Body of pancreas (tissue), 4 donors: ENCODE measurements around the gene THSD7B. TPM values are rescaled to one million over a fixed set of nuclear protein-coding genes. Genes with fewer than 3 reads are reported as not detected.

Experiments used
- ATAC-seq: fragments of 150-250 bp; one replicate; pipeline ENCODE4 v1.9.1; 2016
- DNase-seq, 4 donors: peaks; one replicate each; pipeline ENCODE4 v3.0.0-alpha.2; 2019
- H3K27ac ChIP-seq, 4 donors: fragments of 200-600 bp; sonication (generic); 1 replicate in 3 of 4; 2 replicates in 1 of 4; pipeline versions ENCODE4 v1.5.1 to v1.6.1; 2016 to 2019; ENCODE audit warnings: mild to moderate bottlenecking in 1 of 4, mixed read lengths in 1 of 4, moderate library complexity in 1 of 4
- H3K27me3 ChIP-seq, 2 donors: fragments of 200-600 bp; sonication (generic); one replicate each; pipeline ENCODE4 v1.6.0; 2016; ENCODE audit warnings: mild to moderate bottlenecking in 1 of 2
- H3K36me3 ChIP-seq, 2 donors: fragments of 200-600 bp; sonication (generic); replicated peaks in 1 of 2; 2 replicates each; pipeline ENCODE4 v1.5.1; 2016; ENCODE audit warnings: low read depth in 2 of 2; ENCODE audit not compliant: insufficient read depth in 1 of 2
- H3K4me1 ChIP-seq: fragments of 200-600 bp; sonication (generic); one replicate; pipeline ENCODE4 v1.6.0; 2016
- H3K4me3 ChIP-seq, 2 donors: fragments of 200-600 bp; sonication (generic); 1 replicate in 1 of 2; 2 replicates in 1 of 2; pipeline ENCODE4 v1.5.1; 2016 to 2019
- H3K9me3 ChIP-seq, 3 donors: fragments of 200-600 bp; sonication (generic); 1 replicate in 2 of 3; 2 replicates in 1 of 3; pipeline ENCODE4 v1.5.1; 2016
- POLR2A ChIP-seq, 3 donors: fragments of 450-650 bp; IDR thresholded peaks; one replicate each; pipeline ENCODE4 v1.6.1; 2016; ENCODE audit warnings: antibody characterized with exemption in 3 of 3, mild to moderate bottlenecking in 2 of 3
- WGBS, 2 donors: methylation state at CpG; one replicate each; pipeline ENCODE4 v1.1.5; 2017; 5-methylcytosine and 5-hydroxymethylcytosine counted together
- intact Hi-C: fragments of 100-400 bp; cut with DNase I; formaldehyde crosslinking; loops from one replicate; pipeline ENCODE4 v1.15.1; 2023
- total RNA-seq, 2 donors: library from RNA; depleted of rRNA; stranded (reverse); fragments of >200 nt; gene quantifications; one replicate each; pipeline ENCODE4 v1.1.0, GENCODE V29; 2016
- TF ChIP-seq, protein P1 (sequence below), 7 experiments: fragments of 450-650 bp in 4 of 7; fragments of 200-600 bp in 3 of 7; sonication (generic) in 3 of 7; IDR thresholded peaks; one replicate each; pipeline ENCODE4 v1.5.1; 2016 to 2019; ENCODE audit warnings: antibody characterized with exemption in 7 of 7

The THSD7B gene
- total RNA-seq, 2 donors from 2014 or later = 0.26 to 0.33 TPM

- 38 to 46% methylated on average over 2 of the region's 2 CpGs for WGBS, 2 donors
- Histone ChIP-seq H3K9me3 (no peaks in the 10 kb centered on the region), H3K27me3 (no peaks in the 10 kb centered on the region), H3K36me3 (no peaks in the 10 kb centered on the region), H3K4me3 (no peak overlapping the region), H3K4me1 (no peaks in the 10 kb centered on the region), H3K27ac (no peak overlapping the region)
- intact Hi-C loops = no loop called here
- DNase-seq (no peak), ATAC-seq (no peak)
- TF ChIP-seq POLR2A (IDR thresholded peaks at IDR 0.05) = no peak
- TF ChIP-seq, protein P1, sequence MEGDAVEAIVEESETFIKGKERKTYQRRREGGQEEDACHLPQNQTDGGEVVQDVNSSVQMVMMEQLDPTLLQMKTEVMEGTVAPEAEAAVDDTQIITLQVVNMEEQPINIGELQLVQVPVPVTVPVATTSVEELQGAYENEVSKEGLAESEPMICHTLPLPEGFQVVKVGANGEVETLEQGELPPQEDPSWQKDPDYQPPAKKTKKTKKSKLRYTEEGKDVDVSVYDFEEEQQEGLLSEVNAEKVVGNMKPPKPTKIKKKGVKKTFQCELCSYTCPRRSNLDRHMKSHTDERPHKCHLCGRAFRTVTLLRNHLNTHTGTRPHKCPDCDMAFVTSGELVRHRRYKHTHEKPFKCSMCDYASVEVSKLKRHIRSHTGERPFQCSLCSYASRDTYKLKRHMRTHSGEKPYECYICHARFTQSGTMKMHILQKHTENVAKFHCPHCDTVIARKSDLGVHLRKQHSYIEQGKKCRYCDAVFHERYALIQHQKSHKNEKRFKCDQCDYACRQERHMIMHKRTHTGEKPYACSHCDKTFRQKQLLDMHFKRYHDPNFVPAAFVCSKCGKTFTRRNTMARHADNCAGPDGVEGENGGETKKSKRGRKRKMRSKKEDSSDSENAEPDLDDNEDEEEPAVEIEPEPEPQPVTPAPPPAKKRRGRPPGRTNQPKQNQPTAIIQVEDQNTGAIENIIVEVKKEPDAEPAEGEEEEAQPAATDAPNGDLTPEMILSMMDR (IDR thresholded peaks at IDR 0.05) = no peak
These were observed 689.5 kb downstream of the THSD7B start for GRCh38 chr2:137454886-137455285.

GRCh38 chr2:137467246-137467862 is 702.0 kb downstream of the THSD7B start:
- no peak overlapping the region for H3K27ac ChIP-seq
- ATAC-seq (peak; percentile 42), DNase-seq (peak; percentile 19 to 48 (median 25))
- no peaks in the 10 kb centered on the region for H3K4me1 ChIP-seq
- WGBS, 2 donors = 19 to 24% methylated on average over 3 of the region's 3 CpGs
- H3K36me3 ChIP-seq = no peaks in the 10 kb centered on the region
- no peak overlapping the region for H3K4me3 ChIP-seq
- no peaks in the 10 kb centered on the region for H3K9me3 ChIP-seq
- intact Hi-C loops = no loop called here
- H3K27me3 ChIP-seq = no peaks in the 10 kb centered on the region
- no peak for TF ChIP-seq POLR2A (IDR thresholded peaks at IDR 0.05)
- TF ChIP-seq, protein P1 (IDR thresholded peaks at IDR 0.05) = peak in 6 of 7 experiments; percentile 33 to 46 (median 40)

GRCh38 chr2:137493261-137493660 is 727.9 kb downstream of the THSD7B start:
- Histone ChIP-seq H3K9me3 (no peaks in the 10 kb centered on the region), H3K36me3 (no peaks in the 10 kb centered on the region), H3K4me1 (no peaks in the 10 kb centered on the region), H3K4me3 (no peak overlapping the region), H3K27me3 (peaks cover 0 to 3% of the 10 kb centered on the region in 2 donors), H3K27ac (no peak overlapping the region)
- intact Hi-C loops = no loop called here
- no peak for DNase-seq
- no peak for ATAC-seq
- WGBS, 2 donors = 32 to 46% methylated on average over 5 of the region's 5 CpGs
- TF ChIP-seq POLR2A (IDR thresholded peaks at IDR 0.05) = no peak
- TF ChIP-seq, protein P1 (IDR thresholded peaks at IDR 0.05) = no peak

DNA sequence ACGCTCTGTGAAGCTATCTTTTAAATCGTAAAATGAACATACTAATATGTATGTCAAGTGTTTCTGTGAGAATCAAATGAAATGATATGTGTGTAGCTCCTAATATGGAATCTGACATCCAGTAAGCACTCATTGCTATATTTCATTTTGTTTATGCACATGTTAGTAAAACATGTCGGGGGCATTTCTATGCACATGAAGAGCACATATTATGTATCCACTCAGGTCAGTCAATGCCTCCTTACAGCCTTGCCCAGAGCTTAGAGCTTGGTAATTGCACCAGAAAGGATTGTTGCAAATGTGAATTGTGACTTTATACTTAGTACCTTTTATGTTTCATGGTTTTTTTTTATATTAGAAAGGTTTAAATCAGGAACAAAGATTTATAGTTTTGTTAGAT is 735.3 kb downstream of the THSD7B start:
- Histone ChIP-seq H3K4me3 (no peak overlapping the region), H3K4me1 (no peaks in the 10 kb centered on the region), H3K27me3 (peaks cover 0 to 3% of the 10 kb centered on the region in 2 donors), H3K27ac (no peak overlapping the region), H3K9me3 (no peaks in the 10 kb centered on the region), H3K36me3 (no peaks in the 10 kb centered on the region)
- DNase-seq (no peak), ATAC-seq (no peak)
- WGBS, 2 donors = 77 to 82% methylated on average over 3 of the region's 3 CpGs
- no peak for TF ChIP-seq POLR2A (IDR thresholded peaks at IDR 0.05)
- intact Hi-C loops = no loop called here

DNA sequence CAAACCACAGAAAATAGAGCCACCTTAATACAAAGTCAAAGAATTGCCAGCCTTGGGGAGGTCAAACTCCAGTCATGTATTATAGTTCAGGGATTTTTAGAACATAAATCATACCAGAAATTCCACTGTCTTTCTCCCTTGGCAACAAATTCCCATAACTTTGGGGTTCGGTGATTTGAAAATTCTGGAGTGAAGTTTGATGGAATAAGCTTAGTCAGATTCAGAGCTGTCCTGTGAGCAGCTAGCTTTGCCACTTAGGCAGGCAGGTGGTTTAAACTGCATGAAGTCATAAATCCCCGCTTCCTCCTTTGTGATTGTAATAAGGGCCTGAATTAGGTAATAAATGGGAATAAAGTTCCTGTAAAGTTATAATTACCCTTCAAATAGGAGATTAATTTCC is 741.9 kb downstream of the THSD7B start:
- WGBS, 2 donors = 45 to 47% methylated on average over 2 of the region's 2 CpGs
- no peak for TF ChIP-seq POLR2A (IDR thresholded peaks at IDR 0.05)
- TF ChIP-seq, protein P1 (IDR thresholded peaks at IDR 0.05) = no peak
- no peaks in the 10 kb centered on the region for H3K9me3 ChIP-seq
- ATAC-seq = peak; percentile 30
- no peak overlapping the region for H3K27ac ChIP-seq
- intact Hi-C loops = no loop called here
- H3K36me3 ChIP-seq = no peaks in the 10 kb centered on the region
- H3K4me3 ChIP-seq = no peak overlapping the region
- H3K4me1 ChIP-seq = no peaks in the 10 kb centered on the region
- H3K27me3 ChIP-seq = no peaks in the 10 kb centered on the region
- no peak for DNase-seq
